ENCODE results near the gene SCAMP1. TPM values are rescaled to one million over a fixed set of nuclear protein-coding genes. Genes with fewer than 3 reads are reported as not detected.

Gene SCAMP1
- total and polyA plus RNA-seq, 9 donors, result 13.6 to 38.8 (median 35.5) TPM

DNA sequence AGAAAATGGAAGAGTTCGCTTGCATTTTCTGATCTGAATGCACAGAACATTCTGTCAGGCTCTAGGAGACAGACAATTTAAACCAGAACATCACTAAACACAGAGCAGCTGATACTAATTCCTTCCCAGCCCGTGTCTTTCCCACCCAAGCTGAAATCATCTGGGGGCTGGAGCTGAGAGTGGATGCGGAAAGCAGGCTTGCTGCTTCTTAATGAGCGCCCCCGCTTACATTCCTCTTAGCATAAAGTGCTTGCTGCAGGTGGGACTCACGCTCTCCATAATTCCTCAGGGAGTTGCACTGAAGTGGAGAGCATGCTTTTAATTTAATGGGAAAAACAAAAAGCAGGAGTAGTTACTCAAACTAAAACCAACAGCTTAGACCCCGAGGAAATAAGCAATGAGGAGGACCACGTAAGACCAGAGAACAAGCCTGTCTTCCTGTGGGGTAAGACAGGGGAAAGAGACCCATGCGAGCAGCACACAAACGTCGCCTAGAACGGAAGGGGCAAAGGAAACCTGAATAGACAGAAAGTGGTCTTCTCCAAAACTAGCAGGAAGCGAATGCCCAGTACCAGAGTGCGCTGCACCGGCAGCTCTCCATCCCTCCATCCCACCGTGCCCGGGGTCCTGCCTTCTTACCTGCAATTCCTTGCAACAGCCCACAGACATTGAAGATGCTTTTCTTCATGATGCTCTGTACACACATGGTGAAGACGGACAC, 148.9 kb downstream of the SCAMP1 start:
- peaks cover 14% of the 10 kb centered on the region for H3K4me1 ChIP-seq (ENCODE audit: insufficient read depth)
- TF ChIP-seq, protein P1, sequence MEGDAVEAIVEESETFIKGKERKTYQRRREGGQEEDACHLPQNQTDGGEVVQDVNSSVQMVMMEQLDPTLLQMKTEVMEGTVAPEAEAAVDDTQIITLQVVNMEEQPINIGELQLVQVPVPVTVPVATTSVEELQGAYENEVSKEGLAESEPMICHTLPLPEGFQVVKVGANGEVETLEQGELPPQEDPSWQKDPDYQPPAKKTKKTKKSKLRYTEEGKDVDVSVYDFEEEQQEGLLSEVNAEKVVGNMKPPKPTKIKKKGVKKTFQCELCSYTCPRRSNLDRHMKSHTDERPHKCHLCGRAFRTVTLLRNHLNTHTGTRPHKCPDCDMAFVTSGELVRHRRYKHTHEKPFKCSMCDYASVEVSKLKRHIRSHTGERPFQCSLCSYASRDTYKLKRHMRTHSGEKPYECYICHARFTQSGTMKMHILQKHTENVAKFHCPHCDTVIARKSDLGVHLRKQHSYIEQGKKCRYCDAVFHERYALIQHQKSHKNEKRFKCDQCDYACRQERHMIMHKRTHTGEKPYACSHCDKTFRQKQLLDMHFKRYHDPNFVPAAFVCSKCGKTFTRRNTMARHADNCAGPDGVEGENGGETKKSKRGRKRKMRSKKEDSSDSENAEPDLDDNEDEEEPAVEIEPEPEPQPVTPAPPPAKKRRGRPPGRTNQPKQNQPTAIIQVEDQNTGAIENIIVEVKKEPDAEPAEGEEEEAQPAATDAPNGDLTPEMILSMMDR (IDR thresholded peaks at IDR 0.05), result no peak
- DNase-seq, result no peak

DNA sequence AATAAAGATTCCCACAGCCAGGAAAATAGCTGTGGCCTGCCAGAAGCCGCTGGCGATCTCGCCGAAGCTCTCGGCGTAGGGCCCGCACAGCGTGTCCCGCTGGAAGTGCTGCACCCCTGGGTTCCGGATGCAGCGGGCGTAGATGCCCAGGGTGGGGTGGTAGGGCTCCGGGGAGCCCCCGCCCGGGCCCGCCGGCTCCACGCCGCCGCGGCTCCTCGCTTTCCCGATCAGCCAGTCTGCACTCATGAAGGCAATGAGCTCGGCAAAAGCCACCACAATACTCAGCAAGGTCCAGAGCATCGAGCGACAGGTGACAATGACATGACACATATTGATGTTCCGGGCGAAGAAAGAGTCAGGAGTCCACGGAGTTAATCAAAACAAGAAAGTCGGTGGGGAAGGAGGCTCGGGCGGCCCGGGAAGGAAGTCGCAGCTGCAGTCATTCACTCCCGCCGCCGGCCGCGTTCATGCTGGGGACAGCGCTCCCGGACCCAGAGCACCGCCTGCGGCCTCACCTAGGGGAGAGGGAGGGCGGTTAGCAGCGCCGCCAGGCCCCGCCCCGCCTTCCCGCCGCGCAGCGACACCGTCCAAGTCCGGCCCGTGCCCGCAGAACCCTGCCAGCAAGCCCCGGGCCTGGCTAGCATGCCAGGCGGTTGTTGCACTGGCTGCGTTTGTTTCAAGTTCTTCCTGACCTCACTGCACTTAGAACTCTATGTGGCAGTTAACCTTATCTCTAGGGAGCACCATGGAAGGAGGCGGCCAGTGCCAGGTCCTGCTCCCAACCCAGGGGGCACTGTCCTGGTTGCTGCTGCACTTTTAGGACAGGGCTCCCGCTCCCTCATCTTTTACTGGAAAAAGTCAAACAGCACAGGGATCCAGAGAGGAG, 149.7 kb downstream of the SCAMP1 start:
- TF ChIP-seq, protein P1 (IDR thresholded peaks at IDR 0.05), result no peak
- TF ChIP-seq EP300 (IDR thresholded peaks at IDR 0.05), result no peak
- TF ChIP-seq POLR2A (IDR thresholded peaks at IDR 0.05), result no peak
- H3K27ac ChIP-seq, result no peak overlapping the region
- intact Hi-C loops (cut with DNase I), result no loop called here
- no peaks in the 10 kb centered on the region for H3K27me3 ChIP-seq
- peaks cover 8% of the 10 kb centered on the region for H3K4me1 ChIP-seq (ENCODE audit: insufficient read depth)
- 38 to 49% (median 42%) methylated on average over 54 to 61 of the region's 61 CpGs for WGBS, 3 donors
- peak in 4 of 5 donors; percentile 21 to 65 (median 53) for DNase-seq
- H3K9me3 ChIP-seq, result no peaks in the 10 kb centered on the region
- no peaks in the 10 kb centered on the region for H3K36me3 ChIP-seq
- peak overlapping the region; percentile 30 for H3K4me3 ChIP-seq

More for the DNA sequence above, 148.9 kb downstream of the SCAMP1 start:
- intact Hi-C loops (cut with DNase I), result no loop called here
- no peaks in the 10 kb centered on the region for H3K9me3 ChIP-seq
- no peak overlapping the region for H3K4me3 ChIP-seq
- no peak overlapping the region for H3K27ac ChIP-seq
- 80 to 90% (median 86%) methylated on average over 18 of the region's 18 CpGs for WGBS, 3 donors
- no peaks in the 10 kb centered on the region for H3K36me3 ChIP-seq
- no peaks in the 10 kb centered on the region for H3K27me3 ChIP-seq

DNA sequence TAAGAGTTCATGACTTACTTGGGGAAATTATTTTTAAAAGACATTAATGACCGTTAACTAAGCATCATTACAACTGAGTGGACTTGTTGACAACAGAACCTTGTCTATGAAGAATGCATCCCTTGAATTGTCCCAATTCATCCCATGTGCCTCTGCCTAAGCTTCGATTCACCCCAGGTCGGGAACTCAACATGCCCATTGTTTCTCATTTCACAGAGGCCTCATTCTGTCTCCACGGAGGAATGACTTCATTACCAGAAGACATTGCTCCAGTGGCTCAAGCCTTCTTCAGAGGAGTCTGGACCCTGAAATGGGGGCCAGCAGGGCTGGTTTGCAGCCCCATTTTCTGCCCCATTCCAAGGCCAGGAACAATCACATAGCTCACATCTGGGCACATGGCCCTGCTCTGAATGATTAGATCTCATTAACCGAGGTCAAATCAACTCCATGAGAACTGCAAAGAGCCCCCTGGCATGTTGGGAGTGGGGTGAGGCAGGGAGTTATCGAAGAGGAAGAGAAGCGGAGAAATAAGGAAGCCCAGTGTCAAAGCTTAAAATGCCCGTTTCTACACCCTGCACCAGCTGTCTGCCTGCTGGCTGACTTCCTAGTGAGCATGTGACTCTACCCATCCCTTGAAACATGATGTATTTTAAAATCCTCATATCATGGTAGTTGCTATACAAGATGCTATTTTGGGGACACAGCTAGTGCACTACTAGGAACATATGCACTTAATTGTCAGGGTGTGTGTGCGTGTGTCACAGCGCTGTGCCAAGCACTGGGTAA, 150.9 kb downstream of the SCAMP1 start:
- no peak for DNase-seq
- Histone ChIP-seq H3K4me1 (ENCODE audit: insufficient read depth) (peaks cover 3% of the 10 kb centered on the region), H3K4me3 (no peak overlapping the region), H3K27ac (no peak overlapping the region), H3K27me3 (no peaks in the 10 kb centered on the region), H3K9me3 (no peaks in the 10 kb centered on the region), H3K36me3 (no peaks in the 10 kb centered on the region)
- intact Hi-C loops (cut with DNase I), result no loop called here
- 75 to 83% (median 75%) methylated on average over 10 of the region's 10 CpGs for whole genome bisulfite sequencing, 3 donors
- TF ChIP-seq EP300 (IDR thresholded peaks at IDR 0.05) (no peak), POLR2A (IDR thresholded peaks at IDR 0.05) (no peak)
- TF ChIP-seq, protein P1 (IDR thresholded peaks at IDR 0.05), result no peak

DNA sequence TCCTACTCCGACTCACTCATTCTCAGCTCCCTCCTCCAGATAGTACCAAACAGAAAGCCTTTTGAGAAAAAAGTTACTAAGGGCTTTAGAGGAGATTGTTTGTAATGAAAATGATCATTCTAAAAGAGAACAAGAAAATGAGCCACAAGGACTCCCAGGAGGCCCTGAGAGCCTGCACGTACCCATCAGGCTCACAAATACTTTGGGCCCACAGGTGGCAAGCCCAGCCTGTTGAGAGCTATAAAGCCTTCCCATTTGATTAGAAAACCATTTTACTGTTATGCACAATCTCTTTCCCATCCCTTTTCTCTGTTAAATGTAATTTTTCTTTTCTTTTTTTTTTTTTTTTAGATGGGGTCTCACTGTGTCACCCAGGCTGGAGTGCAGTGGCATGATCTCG, 152.0 kb downstream of the SCAMP1 start:
- Histone ChIP-seq H3K9me3 (no peaks in the 10 kb centered on the region), H3K4me1 (ENCODE audit: insufficient read depth) (peaks cover 1% of the 10 kb centered on the region), H3K27ac (no peak overlapping the region), H3K27me3 (no peaks in the 10 kb centered on the region), H3K36me3 (no peaks in the 10 kb centered on the region), H3K4me3 (no peak overlapping the region)
- 98 to 100% (median 99%) methylated on average over 3 of the region's 3 CpGs for WGBS, 3 donors
- TF ChIP-seq, protein P1 (IDR thresholded peaks at IDR 0.05), result no peak
- TF ChIP-seq EP300 (IDR thresholded peaks at IDR 0.05), result no peak
- no peak for TF ChIP-seq POLR2A (IDR thresholded peaks at IDR 0.05)
- no peak for DNase-seq
- intact Hi-C loops (cut with DNase I), result no loop called here
